CD1c-positive myeloid dendritic cell (primary cell): Measurements from ENCODE around the gene AGO3.
A peak's percentile ranks its signal among the peaks of the same experiment; 100 is the strongest.
"Not testable (repeated sequence)": the region's sequence is repeated elsewhere in the genome, so short reads cannot be mapped to it uniquely, and the experiment has no call there.

Experiments
- DNase-seq: peaks from one replicate; pipeline ENCODE4 v3.0.0-alpha.2; 2016; ENCODE audit errors: extremely low spot score

The AGO3 gene

GRCh38 chr1:35925741-35926140 is 5.2 kb upstream of the AGO3 start:
- DNase-seq = no peak

GRCh38 chr1:35927472-35927871 is 3.4 kb upstream of the AGO3 start:
- no peak for DNase-seq

- DNase-seq = no peak
These were observed 944 bp upstream of the AGO3 start for GRCh38 chr1:35929730-35930592.

GRCh38 chr1:35931446-35932157 is 697 bp downstream of the AGO3 start:
- peak; percentile 14 for DNase-seq

GRCh38 chr1:35932158-35932636 is 1.3 kb downstream of the AGO3 start:
- DNase-seq = peak; percentile 14

- peak; percentile 15 for DNase-seq
These were observed 2.0 kb downstream of the AGO3 start for GRCh38 chr1:35932941-35933340.

- DNase-seq = no peak
These were observed 4.8 kb downstream of the AGO3 start for GRCh38 chr1:35935442-35936388.

GRCh38 chr1:35936838-35937237 is 5.9 kb downstream of the AGO3 start:
- peak; percentile 54 for DNase-seq

- DNase-seq = no peak
These were observed 8.6 kb downstream of the AGO3 start for GRCh38 chr1:35939484-35939883.

GRCh38 chr1:35945327-35945726 is 14.4 kb downstream of the AGO3 start:
- DNase-seq = no peak

GRCh38 chr1:35947547-35947946 is 16.6 kb downstream of the AGO3 start:
- DNase-seq = no peak

GRCh38 chr1:35958558-35958957 is 27.7 kb downstream of the AGO3 start:
- DNase-seq = no peak

- DNase-seq = no peak
These were observed 28.4 kb downstream of the AGO3 start for GRCh38 chr1:35959304-35959703.

GRCh38 chr1:35962952-35963351 is 32.0 kb downstream of the AGO3 start:
- DNase-seq = no peak

- not testable (repeated sequence) for DNase-seq
These were observed 33.4 kb downstream of the AGO3 start for GRCh38 chr1:35964277-35964676.

GRCh38 chr1:35968396-35968795 is 37.5 kb downstream of the AGO3 start:
- DNase-seq = no peak

GRCh38 chr1:35971601-35972000 is 40.7 kb downstream of the AGO3 start:
- DNase-seq = no peak

- not testable (repeated sequence) for DNase-seq
These were observed 41.7 kb downstream of the AGO3 start for GRCh38 chr1:35972631-35973030.

- no peak for DNase-seq
These were observed 49.2 kb downstream of the AGO3 start for GRCh38 chr1:35980090-35980489.

- DNase-seq = no peak
These were observed 57.3 kb downstream of the AGO3 start for GRCh38 chr1:35988237-35988636.

- DNase-seq = no peak
These were observed 76.1 kb downstream of the AGO3 start for GRCh38 chr1:36006941-36007500.
